ENCODE results near the gene TSPAN4. TPM values are rescaled to one million over a fixed set of nuclear protein-coding genes. Genes with fewer than 3 reads are reported as not detected.

The TSPAN4 gene
- total RNA-seq, 4 donors from 2014 or later, result 25.1 to 75.0 (median 32.4) TPM

- WGBS, 2 donors (ENCODE audit: low coverage in 1 of 2), result 66 to 81% methylated on average over 7 to 26 of the region's 27 CpGs
- intact Hi-C loops (cut with DNase I; ENCODE audit: low total_unique reads), result loop anchor here (1.0 to 10.0 kb wide), 2 partner anchors 28 to 197 kb away; no protein-coding TSS in a partner anchor
Measured at GRCh38 chr11:858053-858761, 15.6 kb downstream of the TSPAN4 start.

GRCh38 chr11:858762-859339 lies 16.2 kb downstream of the TSPAN4 start:
- in situ Hi-C loops (cut with MboI; ENCODE audit: low pct_ligation_motif_present in 1 of 4, low pct_unique_long_range_greater_than_20kb in 1 of 4, low sequenced_read_pairs in 3 of 4), result loop anchor here in 2 of 4 donors (25.0 kb wide), 1 partner anchor 178 kb away; the partner anchor contains the start of gene MUC6 (in 2 of the 2)
- WGBS, 2 donors (ENCODE audit: low coverage in 1 of 2), result 78 to 80% methylated on average over 6 to 29 of the region's 37 CpGs
- Histone ChIP-seq H3K9me3 (no peaks in the 10 kb centered on the region), H3K27me3 (peaks cover 31% of the 10 kb centered on the region), H3K4me1 (peaks cover 13 to 22% (median 15%) of the 10 kb centered on the region in 4 donors), H3K27ac (no peak overlapping the region), H3K36me3 (no peaks in the 10 kb centered on the region), H3K4me3 (no peak overlapping the region)
- TF ChIP-seq EP300 (IDR thresholded peaks at IDR 0.05; ENCODE audit: low read depth), result no peak
- intact Hi-C loops (cut with DNase I; ENCODE audit: low total_unique reads), result loop anchor here (1.0 to 10.0 kb wide), 2 partner anchors 29 to 196 kb away; no protein-coding TSS in a partner anchor
- DNase-seq, result no peak

More at GRCh38 chr11:858053-858761, 15.6 kb downstream of the TSPAN4 start:
- DNase-seq, result no peak
- Histone ChIP-seq H3K36me3 (no peaks in the 10 kb centered on the region), H3K9me3 (no peaks in the 10 kb centered on the region), H3K27ac (no peak overlapping the region), H3K27me3 (peaks cover 24% of the 10 kb centered on the region), H3K4me1 (peaks cover 13 to 22% (median 15%) of the 10 kb centered on the region in 4 donors), H3K4me3 (no peak overlapping the region)
- in situ Hi-C loops (cut with MboI; ENCODE audit: low pct_ligation_motif_present in 1 of 4, low pct_unique_long_range_greater_than_20kb in 1 of 4, low sequenced_read_pairs in 3 of 4), result loop anchor here in 2 of 4 donors (25.0 kb wide), 1 partner anchor 179 kb away; the partner anchor contains the start of gene MUC6 (in 2 of the 2)
- no peak for TF ChIP-seq EP300 (IDR thresholded peaks at IDR 0.05; ENCODE audit: low read depth)
- TF ChIP-seq POLR2AphosphoS5 (IDR thresholded peaks at IDR 0.05), result no peak
- no peak for TF ChIP-seq CTCF (IDR thresholded peaks at IDR 0.05)
- no peak for TF ChIP-seq POLR2A (IDR thresholded peaks at IDR 0.05)

- in situ Hi-C loops (cut with MboI; ENCODE audit: low pct_ligation_motif_present in 1 of 4, low pct_unique_long_range_greater_than_20kb in 1 of 4, low sequenced_read_pairs in 3 of 4), result loop anchor here in 2 of 4 donors (25.0 kb wide), 1 partner anchor 178 kb away; the partner anchor contains the start of gene MUC6 (in 2 of the 2)
- H3K4me1 ChIP-seq, result peaks cover 13 to 22% (median 15%) of the 10 kb centered on the region in 4 donors
- WGBS, 2 donors (ENCODE audit: low coverage in 1 of 2), result 42% methylated on average over 22 of the region's 31 CpGs; no CpG with 5 or more reads in 1 of the 2 donors
- no peaks in the 10 kb centered on the region for H3K9me3 ChIP-seq
- no peak overlapping the region for H3K4me3 ChIP-seq
- no peaks in the 10 kb centered on the region for H3K36me3 ChIP-seq
- H3K27ac ChIP-seq, result peak overlapping the region in 3 of 4 donors; percentile 15 to 46 (median 42)
- intact Hi-C loops (cut with DNase I; ENCODE audit: low total_unique reads), result loop anchor here (10.0 kb wide), 1 partner anchor 195 kb away; no protein-coding TSS in a partner anchor
- peak; percentile 76 for DNase-seq
- peaks cover 36% of the 10 kb centered on the region for H3K27me3 ChIP-seq
- TF ChIP-seq POLR2AphosphoS5 (IDR thresholded peaks at IDR 0.05) (peak in 1 of 3 donors; percentile 7), EP300 (IDR thresholded peaks at IDR 0.05; ENCODE audit: low read depth) (no peak), CTCF (IDR thresholded peaks at IDR 0.05) (no peak)
Measured at GRCh38 chr11:859394-860131, 16.9 kb downstream of the TSPAN4 start.

GRCh38 chr11:860234-861104 lies 17.8 kb downstream of the TSPAN4 start:
- peaks cover 13 to 22% (median 15%) of the 10 kb centered on the region in 4 donors for H3K4me1 ChIP-seq
- H3K4me3 ChIP-seq, result no peak overlapping the region
- no peaks in the 10 kb centered on the region for H3K36me3 ChIP-seq
- H3K9me3 ChIP-seq, result no peaks in the 10 kb centered on the region
- in situ Hi-C loops (cut with MboI; ENCODE audit: low pct_ligation_motif_present in 1 of 4, low pct_unique_long_range_greater_than_20kb in 1 of 4, low sequenced_read_pairs in 3 of 4), result loop anchor here in 2 of 4 donors (25.0 kb wide), 1 partner anchor 177 kb away; the partner anchor contains the start of gene MUC6 (in 2 of the 2)
- peaks cover 37% of the 10 kb centered on the region for H3K27me3 ChIP-seq
- TF ChIP-seq CTCF (IDR thresholded peaks at IDR 0.05) (no peak), POLR2AphosphoS5 (IDR thresholded peaks at IDR 0.05) (no peak), POLR2A (IDR thresholded peaks at IDR 0.05) (no peak), EP300 (IDR thresholded peaks at IDR 0.05; ENCODE audit: low read depth) (no peak)
- peak overlapping the region in 3 of 4 donors; percentile 15 to 46 (median 42) for H3K27ac ChIP-seq
- 66% methylated on average over 19 of the region's 21 CpGs; no CpG with 5 or more reads in 1 of the 2 donors for WGBS, 2 donors (ENCODE audit: low coverage in 1 of 2)
- intact Hi-C loops (cut with DNase I; ENCODE audit: low total_unique reads), result no loop called here
- no peak for DNase-seq
